Measurements from ENCODE around the gene FAF2. TPM values are rescaled to one million over a fixed set of nuclear protein-coding genes. Genes with fewer than 3 reads are reported as not detected.

Gene FAF2, protein sequence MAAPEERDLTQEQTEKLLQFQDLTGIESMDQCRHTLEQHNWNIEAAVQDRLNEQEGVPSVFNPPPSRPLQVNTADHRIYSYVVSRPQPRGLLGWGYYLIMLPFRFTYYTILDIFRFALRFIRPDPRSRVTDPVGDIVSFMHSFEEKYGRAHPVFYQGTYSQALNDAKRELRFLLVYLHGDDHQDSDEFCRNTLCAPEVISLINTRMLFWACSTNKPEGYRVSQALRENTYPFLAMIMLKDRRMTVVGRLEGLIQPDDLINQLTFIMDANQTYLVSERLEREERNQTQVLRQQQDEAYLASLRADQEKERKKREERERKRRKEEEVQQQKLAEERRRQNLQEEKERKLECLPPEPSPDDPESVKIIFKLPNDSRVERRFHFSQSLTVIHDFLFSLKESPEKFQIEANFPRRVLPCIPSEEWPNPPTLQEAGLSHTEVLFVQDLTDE
- 10 to 100 TPM in 3 of 4 donors, 1 to 10 TPM in 1; 6.8 to 48.9 (median 15.4) TPM for polyA plus RNA-seq
- long read RNA-seq, donor 1, full-length matches to known transcripts, result 9 of 14 reads
- long read RNA-seq, donor 1, partial matches to known transcripts, result 5 of 14 reads
- long read RNA-seq, donor 1, other reads (novel, unspliced or antisense), result 0 of 14 reads
- long read RNA-seq, donor 2, full-length matches to known transcripts, result 2 of 2 reads
- long read RNA-seq, donor 2, partial matches to known transcripts, result 0 of 2 reads
- long read RNA-seq, donor 2, other reads (novel, unspliced or antisense), result 0 of 2 reads
- long read RNA-seq, donor 3, full-length matches to known transcripts, result 2 of 2 reads
- long read RNA-seq, donor 3, partial matches to known transcripts, result 0 of 2 reads
- long read RNA-seq, donor 3, other reads (novel, unspliced or antisense), result 0 of 2 reads
- long read RNA-seq, donor 4, result 0 reads
- long read RNA-seq, donor 5, result 0 reads
- long read RNA-seq, donor 6, full-length matches to known transcripts, result 7 of 7 reads
- long read RNA-seq, donor 6, partial matches to known transcripts, result 0 of 7 reads
- long read RNA-seq, donor 6, other reads (novel, unspliced or antisense), result 0 of 7 reads
- long read RNA-seq, donor 7, full-length matches to known transcripts, result 3 of 12 reads
- long read RNA-seq, donor 7, partial matches to known transcripts, result 9 of 12 reads
- long read RNA-seq, donor 7, other reads (novel, unspliced or antisense), result 0 of 12 reads
- long read RNA-seq, donor 8, full-length matches to known transcripts, result 1 of 1 reads
- long read RNA-seq, donor 8, partial matches to known transcripts, result 0 of 1 reads
- long read RNA-seq, donor 8, other reads (novel, unspliced or antisense), result 0 of 1 reads
- long read RNA-seq, donor 9, full-length matches to known transcripts, result 1 of 1 reads
- long read RNA-seq, donor 9, partial matches to known transcripts, result 0 of 1 reads
- long read RNA-seq, donor 9, other reads (novel, unspliced or antisense), result 0 of 1 reads
- long read RNA-seq, donor 10, full-length matches to known transcripts, result 5 of 30 reads
- long read RNA-seq, donor 10, partial matches to known transcripts, result 25 of 30 reads
- long read RNA-seq, donor 10, other reads (novel, unspliced or antisense), result 0 of 30 reads

DNA sequence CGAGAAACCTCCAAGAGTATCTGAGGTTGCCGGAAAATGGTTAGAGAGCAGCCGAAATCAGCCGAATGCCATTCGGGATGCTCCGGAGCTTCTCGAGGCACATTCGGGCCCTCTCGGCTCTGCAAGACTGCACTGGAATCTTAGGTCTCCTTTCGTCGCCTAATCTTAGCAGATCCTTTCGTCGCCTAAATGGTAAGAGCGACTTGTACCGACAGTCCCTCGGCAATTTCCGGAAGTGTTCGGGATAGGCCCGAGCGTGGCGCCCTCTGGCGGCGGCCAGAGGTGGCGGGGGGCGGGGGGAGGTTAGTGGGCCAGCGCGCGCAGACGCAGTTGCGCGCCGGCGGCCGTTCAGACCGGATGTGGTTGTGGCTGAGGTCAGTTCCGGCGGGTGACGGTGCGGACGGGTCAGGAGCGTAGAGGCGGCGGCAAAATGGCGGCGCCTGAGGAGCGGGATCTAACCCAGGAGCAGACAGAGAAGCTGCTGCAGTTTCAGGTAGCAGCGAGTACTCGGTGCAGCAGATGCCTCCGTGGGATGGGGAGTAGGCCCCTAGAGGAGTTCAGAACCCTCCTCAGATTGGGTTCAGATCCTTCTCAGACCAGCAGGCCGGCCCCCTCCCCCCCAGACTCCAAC, at the start of gene FAF2:
FAF2 (plus strand) TSS at position 408 of the 631 bp plus-strand sequence; CDS start at position 431, 23 bp downstream.
- Histone ChIP-seq H3K4me3 (ENCODE audit: low read depth in 1 of 3, low read length in 3 of 3) (peak within 1 kb of the TSS; percentile 79 to 87 (median 86)), H3K4me1 (ENCODE audit: control insufficient read depth in 3 of 3, insufficient read depth in 2 of 3, low read depth in 1 of 3, low read length in 2 of 3) (peaks cover 2 to 6% (median 3%) of the 10 kb centered on the region in 3 donors), H3K36me3 (ENCODE audit: control insufficient read depth in 3 of 3, insufficient read depth in 2 of 3, low read depth in 1 of 3, low read length in 3 of 3) (peaks cover 0 to 7% (median 2%) of the 10 kb centered on the region in 3 donors), H3K27ac (ENCODE audit: low read depth in 1 of 3, low read length in 2 of 3) (peak within 1 kb of the TSS; percentile 95 to 98 (median 97)), H3K9me3 (ENCODE audit: control insufficient read depth in 2 of 2, insufficient read depth in 1 of 2, low read depth in 1 of 2, low read length in 1 of 2) (no peaks in the 10 kb centered on the region), H3K27me3 (ENCODE audit: control insufficient read depth in 3 of 3, insufficient read depth in 3 of 3, low read length in 3 of 3) (no peaks in the 10 kb centered on the region)
- FAIRE-seq (no peak), DNase-seq (peak; percentile 98 to 99)
- WGBS, 3 donors, result 0 to 1% (median 0%) methylated on average over 48 to 50 of the region's 50 CpGs

DNA sequence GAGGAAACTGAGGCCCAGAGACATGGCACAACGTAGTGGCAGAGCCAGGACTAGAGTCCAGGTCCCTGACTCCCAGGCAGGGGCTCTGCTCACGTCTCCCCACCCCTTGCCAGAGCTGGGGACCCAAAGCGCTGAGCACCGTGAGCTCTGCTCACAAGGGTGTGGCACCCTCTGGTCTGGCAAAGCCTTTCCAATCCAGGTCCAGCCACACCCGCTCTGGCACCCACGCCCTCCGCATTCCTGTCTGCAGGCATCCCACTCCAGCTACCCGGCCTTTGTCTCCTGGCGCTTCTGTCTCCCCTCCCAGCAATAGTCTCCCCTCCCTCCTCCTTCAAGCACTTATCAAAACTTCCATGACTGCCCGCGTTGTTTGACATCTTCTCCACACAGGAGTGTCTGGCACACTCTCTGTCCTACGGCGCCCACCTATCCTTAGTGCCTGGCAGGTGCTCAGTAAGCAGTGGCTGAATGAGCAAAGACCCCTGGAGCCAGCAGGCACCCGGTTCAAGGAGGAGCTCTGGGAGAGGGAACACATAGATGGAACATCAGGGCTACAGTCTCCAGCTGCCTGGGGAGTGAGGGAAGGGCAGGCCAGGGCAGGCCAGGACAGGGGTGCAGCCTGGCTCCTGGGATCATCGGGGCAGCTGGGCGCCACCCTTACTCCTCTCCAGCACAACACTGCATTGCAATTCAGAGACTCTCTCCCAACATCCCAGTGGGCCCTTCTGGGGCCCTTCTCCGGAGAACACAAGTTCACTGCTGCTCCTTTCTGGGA, 47.6 kb upstream of the FAF2 start:
- DNase-seq (peak; percentile 78 to 96), FAIRE-seq (no peak)
- no peak overlapping the region for H3K4me3 ChIP-seq (ENCODE audit: low read depth in 1 of 3, low read length in 3 of 3)
- peaks cover 6 to 85% (median 7%) of the 10 kb centered on the region in 3 donors for H3K36me3 ChIP-seq (ENCODE audit: control insufficient read depth in 3 of 3, insufficient read depth in 2 of 3, low read depth in 1 of 3, low read length in 3 of 3)
- 23 to 66% (median 37%) methylated on average over 17 of the region's 17 CpGs for WGBS, 3 donors
- H3K4me1 ChIP-seq (ENCODE audit: control insufficient read depth in 3 of 3, insufficient read depth in 2 of 3, low read depth in 1 of 3, low read length in 2 of 3), result peaks cover 3 to 50% (median 10%) of the 10 kb centered on the region in 3 donors
- no peaks in the 10 kb centered on the region for H3K9me3 ChIP-seq (ENCODE audit: control insufficient read depth in 2 of 2, insufficient read depth in 1 of 2, low read depth in 1 of 2, low read length in 1 of 2)
- peak overlapping the region; percentile 69 to 86 (median 83) for H3K27ac ChIP-seq (ENCODE audit: low read depth in 1 of 3, low read length in 2 of 3)
- no peaks in the 10 kb centered on the region for H3K27me3 ChIP-seq (ENCODE audit: control insufficient read depth in 3 of 3, insufficient read depth in 3 of 3, low read length in 3 of 3)

DNA sequence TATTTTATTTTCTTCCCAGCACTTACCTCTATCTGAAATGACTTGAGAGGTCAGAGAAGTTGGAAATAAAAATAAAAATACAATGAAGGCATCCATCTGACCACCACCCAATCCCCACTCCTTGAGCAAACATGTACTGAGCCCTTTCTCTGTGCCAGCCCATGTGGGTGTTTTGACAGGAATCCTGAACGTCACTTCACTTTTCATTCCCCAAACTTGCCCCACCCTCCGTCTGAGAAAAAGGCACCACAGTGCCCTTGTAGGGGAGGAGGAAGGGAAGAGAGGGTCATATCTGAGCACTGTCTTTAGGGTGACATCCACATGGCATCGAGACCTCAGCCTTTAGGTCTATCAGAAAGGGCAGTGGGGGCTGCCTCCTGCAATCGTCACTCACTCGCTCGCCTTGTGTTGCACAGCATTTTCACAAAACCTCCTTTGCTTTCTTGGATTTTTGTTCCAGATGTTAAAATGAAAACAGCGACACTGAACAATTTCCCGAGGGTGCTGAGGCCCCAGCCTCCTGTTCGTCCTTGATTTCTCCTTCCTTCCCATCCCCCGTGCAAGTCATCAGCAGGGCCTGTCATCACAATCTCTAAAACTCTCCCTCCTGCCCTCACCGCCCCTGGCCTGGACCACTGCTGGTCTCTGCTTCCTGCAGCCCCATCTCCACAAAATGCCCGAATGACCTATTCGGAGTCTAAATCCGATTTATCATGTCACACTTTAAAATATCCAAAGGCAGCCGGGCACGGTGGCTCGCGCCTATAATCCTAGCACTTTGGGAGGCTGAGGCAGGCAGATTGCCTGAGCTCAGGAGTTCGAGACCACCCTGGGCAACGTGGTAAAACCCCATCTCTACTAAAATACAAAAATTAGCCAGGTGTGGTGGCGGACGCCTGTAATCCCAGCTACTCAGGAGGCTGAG, 46.6 kb upstream of the FAF2 start:
- no peak for FAIRE-seq
- Histone ChIP-seq H3K27ac (ENCODE audit: low read depth in 1 of 3, low read length in 2 of 3) (peak overlapping the region; percentile 69 to 86 (median 83)), H3K4me3 (ENCODE audit: low read depth in 1 of 3, low read length in 3 of 3) (no peak overlapping the region), H3K36me3 (ENCODE audit: control insufficient read depth in 3 of 3, insufficient read depth in 2 of 3, low read depth in 1 of 3, low read length in 3 of 3) (peaks cover 6 to 86% (median 13%) of the 10 kb centered on the region in 3 donors), H3K27me3 (ENCODE audit: control insufficient read depth in 3 of 3, insufficient read depth in 3 of 3, low read length in 3 of 3) (no peaks in the 10 kb centered on the region), H3K4me1 (ENCODE audit: control insufficient read depth in 3 of 3, insufficient read depth in 2 of 3, low read depth in 1 of 3, low read length in 2 of 3) (peaks cover 3 to 58% (median 10%) of the 10 kb centered on the region in 3 donors), H3K9me3 (ENCODE audit: control insufficient read depth in 2 of 2, insufficient read depth in 1 of 2, low read depth in 1 of 2, low read length in 1 of 2) (no peaks in the 10 kb centered on the region)
- DNase-seq, result no peak
- 79 to 88% (median 87%) methylated on average over 22 of the region's 22 CpGs for WGBS, 3 donors

DNA sequence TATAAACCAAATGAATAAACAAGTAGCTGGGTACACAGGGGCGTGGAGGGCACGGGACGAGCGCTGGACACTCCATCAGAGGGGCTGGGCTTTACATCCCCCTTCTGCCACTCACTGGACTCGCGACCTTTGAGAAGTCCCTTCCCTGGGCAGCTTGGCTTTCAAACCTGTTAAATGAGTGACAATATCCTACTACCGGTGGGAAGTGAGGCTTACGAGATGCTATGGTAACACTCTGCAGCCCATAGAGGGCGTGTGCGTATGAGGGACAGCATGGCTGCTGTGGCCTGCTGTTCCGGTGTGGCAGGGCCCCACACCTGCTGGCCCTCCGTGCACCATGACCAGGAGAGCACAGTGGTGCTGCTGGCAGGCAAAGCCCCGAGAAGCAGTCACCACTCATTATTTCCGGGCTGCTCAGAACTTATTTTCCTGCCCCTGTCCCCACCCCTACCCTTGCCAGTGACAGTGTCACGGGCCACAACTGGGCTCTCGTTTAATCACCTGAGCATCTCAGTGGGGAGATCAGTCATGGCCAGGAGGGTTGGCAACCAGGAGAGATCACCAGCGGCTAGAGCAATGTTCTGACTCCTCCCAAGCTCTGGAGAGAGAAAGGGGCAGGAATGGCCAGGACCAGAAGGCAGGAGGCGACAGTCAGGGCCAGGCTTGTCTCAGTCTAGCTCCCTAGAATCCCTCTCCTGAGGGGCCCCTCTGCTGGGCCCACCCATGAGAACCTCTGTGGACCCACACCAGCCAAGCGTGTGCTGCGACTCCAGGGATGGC, 42.3 kb upstream of the FAF2 start:
- peak; percentile 63 to 65 for DNase-seq
- no peak overlapping the region for H3K4me3 ChIP-seq (ENCODE audit: low read depth in 1 of 3, low read length in 3 of 3)
- H3K9me3 ChIP-seq (ENCODE audit: control insufficient read depth in 2 of 2, insufficient read depth in 1 of 2, low read depth in 1 of 2, low read length in 1 of 2), result no peaks in the 10 kb centered on the region
- peaks cover 0 to 86% (median 13%) of the 10 kb centered on the region in 3 donors for H3K36me3 ChIP-seq (ENCODE audit: control insufficient read depth in 3 of 3, insufficient read depth in 2 of 3, low read depth in 1 of 3, low read length in 3 of 3)
- FAIRE-seq, result no peak
- 68 to 79% (median 73%) methylated on average over 20 of the region's 20 CpGs for WGBS, 3 donors
- peak overlapping the region; percentile 64 to 99 (median 97) for H3K27ac ChIP-seq (ENCODE audit: low read depth in 1 of 3, low read length in 2 of 3)
- H3K4me1 ChIP-seq (ENCODE audit: control insufficient read depth in 3 of 3, insufficient read depth in 2 of 3, low read depth in 1 of 3, low read length in 2 of 3), result peaks cover 2 to 48% (median 6%) of the 10 kb centered on the region in 3 donors
- H3K27me3 ChIP-seq (ENCODE audit: control insufficient read depth in 3 of 3, insufficient read depth in 3 of 3, low read length in 3 of 3), result no peaks in the 10 kb centered on the region

DNA sequence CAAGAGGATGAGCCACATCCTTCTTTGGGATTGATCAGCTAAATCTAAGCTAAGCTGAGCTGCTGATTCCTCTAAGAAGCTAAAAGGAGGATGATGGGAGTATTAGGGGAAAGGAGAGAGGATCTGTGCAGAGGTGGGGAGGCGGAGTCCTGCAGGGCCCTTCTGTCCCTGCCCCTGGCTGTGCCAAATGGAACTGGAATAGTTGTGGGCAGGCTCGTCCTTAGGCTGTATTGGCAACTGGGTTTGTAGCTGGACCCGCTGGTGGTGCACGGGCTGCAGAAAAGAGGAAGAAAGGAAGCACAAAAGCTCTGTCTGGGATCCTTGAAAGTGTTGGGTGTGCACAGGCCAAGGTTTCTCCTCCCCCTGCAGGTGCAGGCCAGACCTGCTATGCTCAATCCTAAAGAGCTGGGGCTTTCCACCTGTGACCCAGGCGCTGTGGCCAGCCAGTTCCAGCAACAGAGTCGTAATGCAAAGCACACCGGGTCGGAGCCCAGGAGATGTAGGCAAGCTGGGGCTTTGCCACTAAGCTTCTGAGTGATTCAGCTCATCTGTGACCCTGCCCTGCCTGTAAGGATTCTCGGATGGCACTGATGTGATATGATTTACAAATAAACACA, 41.6 kb upstream of the FAF2 start:
- Histone ChIP-seq H3K27me3 (ENCODE audit: control insufficient read depth in 3 of 3, insufficient read depth in 3 of 3, low read length in 3 of 3) (no peaks in the 10 kb centered on the region), H3K9me3 (ENCODE audit: control insufficient read depth in 2 of 2, insufficient read depth in 1 of 2, low read depth in 1 of 2, low read length in 1 of 2) (no peaks in the 10 kb centered on the region), H3K36me3 (ENCODE audit: control insufficient read depth in 3 of 3, insufficient read depth in 2 of 3, low read depth in 1 of 3, low read length in 3 of 3) (peaks cover 0 to 85% (median 13%) of the 10 kb centered on the region in 3 donors), H3K4me3 (ENCODE audit: low read depth in 1 of 3, low read length in 3 of 3) (no peak overlapping the region), H3K27ac (ENCODE audit: low read depth in 1 of 3, low read length in 2 of 3) (peak overlapping the region in 1 of 3 donors; percentile 45), H3K4me1 (ENCODE audit: control insufficient read depth in 3 of 3, insufficient read depth in 2 of 3, low read depth in 1 of 3, low read length in 2 of 3) (peaks cover 3 to 42% (median 3%) of the 10 kb centered on the region in 3 donors)
- WGBS, 3 donors, result 33 to 73% (median 49%) methylated on average over 8 to 9 of the region's 9 CpGs
- DNase-seq, result no peak
- FAIRE-seq, result no peak

All from small intestine (tissue), 16 donors.